ENCODE results near the gene STYK1.
"Not testable (repeated sequence)": the region's sequence is repeated elsewhere in the genome, so short reads cannot be mapped to it uniquely, and the experiment has no call there.

STYK1 gene

GRCh38 chr12:10688042-10688441 lies 14.2 kb upstream of the STYK1 start:
- no peak for DNase-seq

DNA sequence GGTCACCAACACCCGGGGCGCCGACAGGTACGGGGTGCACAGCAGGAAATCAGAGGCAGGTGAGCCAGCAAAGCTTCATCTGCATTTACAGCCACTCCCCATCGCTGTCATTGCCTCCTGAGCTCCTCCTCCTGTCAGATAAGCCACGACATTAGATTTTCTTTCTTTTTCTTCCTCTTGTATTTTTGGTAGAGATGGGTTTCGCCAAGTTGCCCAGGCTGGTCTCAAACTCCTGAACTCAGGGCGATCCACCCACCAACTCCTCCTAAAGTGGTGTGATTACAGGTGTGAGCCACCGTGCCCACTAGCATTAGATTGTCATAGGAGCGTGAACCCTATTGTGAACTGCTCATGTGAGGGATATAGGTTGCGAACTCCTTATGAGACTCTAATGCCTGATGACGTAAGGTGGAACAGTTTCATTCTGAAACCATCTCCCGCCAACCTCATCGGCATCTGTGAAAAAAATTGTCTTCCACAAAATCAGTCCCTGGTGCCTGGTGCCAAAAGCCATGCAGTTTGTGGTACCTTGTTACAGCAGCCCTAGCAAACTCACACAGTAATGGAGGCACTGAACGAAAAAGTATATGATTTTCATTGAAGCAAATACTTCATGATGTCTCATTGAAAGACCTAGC lies 1.5 kb downstream of the STYK1 start:
- no peak for DNase-seq

GRCh38 chr12:10669533-10669932 lies 4.3 kb downstream of the STYK1 start:
- no peak for DNase-seq

DNA sequence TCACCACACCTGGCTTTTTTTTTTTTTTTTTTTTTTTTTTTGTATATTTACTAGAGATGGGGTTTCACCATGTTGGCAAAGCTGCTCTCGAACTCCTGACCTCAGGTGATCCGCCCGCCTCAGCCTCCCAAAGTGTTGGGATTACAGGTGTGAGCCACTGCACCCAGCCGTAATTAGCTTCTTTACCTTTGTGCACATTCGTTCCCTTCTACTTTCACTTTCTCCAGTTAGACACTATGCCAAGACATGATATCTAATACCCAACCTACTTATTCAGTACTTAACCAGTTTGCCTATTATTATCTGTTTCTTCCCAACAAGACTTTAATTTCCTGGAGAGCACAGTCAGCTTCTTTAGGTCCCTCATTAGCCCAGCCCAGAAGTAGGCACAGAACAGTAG lies 5.3 kb downstream of the STYK1 start:
- DNase-seq: no peak

DNA sequence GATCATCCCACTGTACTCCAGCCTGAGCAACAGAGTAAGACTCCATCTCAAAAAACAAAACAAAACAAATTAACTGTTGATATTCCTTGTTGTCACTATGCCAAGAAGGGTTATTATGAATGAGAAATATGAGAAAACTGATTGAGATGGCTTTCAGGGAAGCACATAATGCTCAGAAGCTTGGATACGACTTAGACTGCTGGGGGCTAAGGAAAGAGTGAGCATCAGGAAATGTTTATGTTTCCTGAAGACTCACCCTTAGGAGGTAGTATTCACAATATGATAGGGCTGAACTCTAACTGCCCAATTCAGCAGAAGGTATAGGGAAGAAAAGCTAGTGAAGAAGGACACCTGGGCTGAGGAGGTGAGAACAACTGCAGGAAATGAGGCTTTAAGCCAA lies 6.3 kb downstream of the STYK1 start:
- DNase-seq: no peak

DNA sequence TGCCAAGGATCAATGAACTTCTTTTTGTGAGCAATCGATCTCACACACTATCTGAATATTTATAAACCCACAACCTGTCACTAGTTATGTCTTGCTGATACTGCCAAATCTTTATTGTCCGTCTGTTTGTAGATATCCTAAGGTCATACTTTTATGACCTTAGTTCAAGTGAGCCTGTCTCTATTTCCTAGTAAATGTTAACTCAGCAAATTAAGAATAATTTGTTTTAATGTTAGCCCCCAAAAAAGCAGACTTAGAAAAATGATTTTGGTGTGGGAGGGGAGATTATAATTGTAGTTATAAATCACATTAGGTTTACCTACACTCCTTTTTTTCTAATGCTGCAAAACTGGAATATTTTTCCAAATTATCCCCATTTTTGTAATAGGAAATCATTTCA lies 9.4 kb downstream of the STYK1 start:
- no peak for DNase-seq

DNA sequence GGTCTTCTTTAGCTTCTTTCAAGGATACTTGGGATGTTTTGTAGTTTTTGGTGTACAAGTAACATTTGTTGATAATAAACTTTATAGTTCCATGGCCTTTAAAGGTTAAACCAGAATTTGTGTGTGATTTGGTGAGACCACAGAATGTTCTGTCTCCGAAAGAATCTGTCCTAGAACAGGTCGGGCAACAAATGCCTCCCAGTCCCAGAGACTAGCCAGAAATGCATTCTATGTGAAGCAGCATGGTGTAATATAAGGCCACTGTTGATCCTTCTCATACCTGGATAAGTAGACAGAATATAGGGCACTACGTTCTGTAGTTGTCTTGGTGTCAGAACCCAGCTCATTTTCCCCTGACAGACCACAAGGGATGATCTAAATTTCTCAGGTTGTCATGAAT lies 10.0 kb downstream of the STYK1 start:
- DNase-seq: no peak

DNA sequence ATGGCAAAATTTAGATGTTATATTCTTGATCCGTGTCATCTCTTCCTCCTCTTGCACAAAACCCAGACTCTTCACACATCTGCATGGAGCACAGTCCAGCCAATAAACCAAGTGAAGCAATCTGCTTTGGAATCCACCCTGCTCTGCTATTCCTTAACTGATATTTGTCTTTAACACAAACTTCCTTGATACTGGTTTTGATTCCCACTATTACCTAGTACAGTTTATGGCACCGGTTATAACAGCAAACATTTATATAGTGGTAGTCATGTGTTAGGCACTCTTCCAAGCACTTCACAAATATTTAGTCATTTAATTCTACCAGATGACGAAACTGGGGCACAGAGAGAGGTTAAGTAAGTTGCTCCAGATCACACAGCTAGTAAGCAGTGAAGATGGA lies 12.5 kb downstream of the STYK1 start:
- DNase-seq: no peak

GRCh38 chr12:10654003-10654402 lies 19.8 kb downstream of the STYK1 start:
- no peak for DNase-seq

- DNase-seq: no peak
These were observed 21.7 kb downstream of the STYK1 start for GRCh38 chr12:10652192-10652591.

GRCh38 chr12:10646576-10646975 lies 27.3 kb downstream of the STYK1 start:
- not testable (repeated sequence) for DNase-seq

- DNase-seq: no peak
These were observed 27.9 kb downstream of the STYK1 start for GRCh38 chr12:10645910-10646309.

DNA sequence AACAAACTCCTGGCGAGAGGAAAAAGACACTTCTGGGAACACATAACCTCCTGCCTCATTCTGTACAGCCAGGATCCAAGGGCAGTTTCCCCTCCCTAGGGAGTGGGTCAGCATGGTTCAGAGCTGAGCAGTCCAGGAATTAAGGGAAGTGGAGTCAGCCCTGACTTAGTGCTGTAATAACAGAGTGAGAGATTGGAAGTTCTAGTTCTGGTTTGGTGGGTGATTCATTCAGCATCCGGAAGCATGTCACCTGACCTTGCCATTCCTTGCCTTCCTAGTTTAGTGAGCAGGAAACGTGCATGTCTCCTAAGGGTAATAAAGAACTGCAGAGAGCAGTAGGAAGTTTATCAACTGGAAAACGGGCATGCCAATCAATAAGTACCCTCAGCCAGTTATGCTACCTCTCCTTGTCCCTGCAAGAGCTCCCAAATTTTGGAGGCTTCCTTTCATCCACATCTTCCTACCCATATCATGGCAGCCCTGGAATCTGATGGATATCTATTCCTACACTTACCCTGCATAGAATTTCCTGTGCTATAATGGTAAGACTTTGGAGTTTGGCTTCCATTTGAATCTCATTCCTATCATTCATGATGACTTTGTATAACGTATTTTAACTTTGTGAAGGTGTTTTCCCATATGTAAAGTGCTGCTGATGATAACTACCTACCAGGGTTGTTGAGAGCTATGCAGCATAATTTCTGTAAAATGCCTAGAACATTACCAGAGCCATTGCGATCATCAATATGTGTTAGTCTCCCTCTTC lies 31.9 kb downstream of the STYK1 start:
- DNase-seq: no peak

GRCh38 chr12:10638728-10639127 lies 35.1 kb downstream of the STYK1 start:
- DNase-seq: no peak

- DNase-seq: no peak
These were observed 37.2 kb downstream of the STYK1 start for GRCh38 chr12:10636611-10637010.

GRCh38 chr12:10636124-10636523 lies 37.7 kb downstream of the STYK1 start:
- DNase-seq: no peak

- DNase-seq: no peak
These were observed 38.5 kb downstream of the STYK1 start for GRCh38 chr12:10635306-10635705.

DNA sequence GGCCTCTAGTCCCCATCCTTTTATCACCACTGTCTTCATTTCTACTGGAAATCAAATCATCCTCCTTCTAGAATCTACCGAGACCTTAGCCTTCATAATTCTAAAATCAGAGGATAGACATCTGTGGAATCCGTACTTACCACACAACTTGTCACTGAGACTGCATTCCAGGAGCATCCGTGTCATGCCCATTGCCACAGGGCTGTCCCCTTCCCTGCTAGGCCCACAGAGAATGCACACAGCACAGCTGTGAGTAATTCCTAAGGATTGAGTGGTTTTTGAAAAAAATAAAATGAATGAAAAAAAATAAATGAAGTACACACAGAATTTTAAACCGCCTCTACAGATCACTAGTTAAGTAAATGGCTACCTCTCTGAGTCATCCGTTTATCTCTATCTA lies 39.4 kb downstream of the STYK1 start:
- no peak for DNase-seq

- DNase-seq: no peak
These were observed 40.3 kb downstream of the STYK1 start for GRCh38 chr12:10633541-10633940.

DNA sequence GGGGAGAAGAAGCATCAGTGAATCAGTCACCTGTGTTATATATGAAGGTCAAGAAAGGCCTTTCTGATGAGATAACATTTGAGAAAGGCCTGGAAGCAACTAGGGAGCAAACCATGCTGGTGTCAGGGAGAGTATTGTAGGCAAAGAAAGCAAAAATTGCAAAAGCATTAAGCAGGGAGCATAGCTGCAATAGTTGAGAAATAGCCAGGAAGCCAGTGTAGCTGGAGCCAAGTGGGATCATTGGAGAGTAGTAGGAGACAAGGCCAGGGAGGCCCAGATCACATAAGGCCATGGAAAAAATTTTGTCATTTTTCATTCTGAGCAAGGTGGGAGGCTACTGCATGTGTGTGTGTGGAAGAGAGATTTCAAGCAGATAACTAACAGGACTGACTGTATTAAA lies 41.6 kb downstream of the STYK1 start:
- DNase-seq: no peak

DNA sequence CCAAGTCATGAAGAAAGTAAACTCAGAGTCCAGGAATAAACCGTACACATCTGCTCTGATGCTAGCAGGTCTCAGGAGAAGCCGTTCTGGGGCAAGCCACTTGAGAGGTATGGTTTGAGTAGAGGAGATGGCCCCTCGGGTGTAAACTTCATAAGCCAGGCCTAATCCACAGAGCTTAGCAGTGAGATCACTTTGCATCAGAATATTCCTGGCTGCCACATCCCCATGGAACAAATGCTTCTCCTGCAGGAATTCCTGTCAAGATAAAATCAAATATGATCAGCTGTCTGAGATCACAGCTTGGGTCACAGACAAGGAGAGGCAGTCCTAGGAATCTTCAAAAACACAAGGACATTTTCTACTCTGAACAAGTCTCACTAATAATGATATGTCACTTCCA lies 49.2 kb downstream of the STYK1 start:
- no peak for DNase-seq

DNA sequence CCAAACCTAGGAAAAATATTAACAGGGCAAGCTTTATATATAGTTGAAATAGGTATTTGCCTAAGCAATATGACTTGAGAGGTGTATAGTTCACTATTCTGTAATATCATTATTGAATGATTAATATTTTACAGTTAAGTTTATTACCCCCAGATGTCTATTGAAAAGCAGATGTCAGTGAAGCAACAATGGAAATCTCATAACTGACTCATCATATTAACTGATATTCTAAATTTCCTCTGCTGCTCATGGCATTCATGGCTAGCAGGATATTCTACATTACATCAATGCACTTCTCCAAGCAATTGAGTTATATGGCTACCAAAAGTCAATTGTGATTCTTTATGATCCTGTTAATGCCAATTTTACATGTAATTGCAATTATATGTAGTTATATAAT lies 50.7 kb downstream of the STYK1 start:
- DNase-seq: no peak

DNA sequence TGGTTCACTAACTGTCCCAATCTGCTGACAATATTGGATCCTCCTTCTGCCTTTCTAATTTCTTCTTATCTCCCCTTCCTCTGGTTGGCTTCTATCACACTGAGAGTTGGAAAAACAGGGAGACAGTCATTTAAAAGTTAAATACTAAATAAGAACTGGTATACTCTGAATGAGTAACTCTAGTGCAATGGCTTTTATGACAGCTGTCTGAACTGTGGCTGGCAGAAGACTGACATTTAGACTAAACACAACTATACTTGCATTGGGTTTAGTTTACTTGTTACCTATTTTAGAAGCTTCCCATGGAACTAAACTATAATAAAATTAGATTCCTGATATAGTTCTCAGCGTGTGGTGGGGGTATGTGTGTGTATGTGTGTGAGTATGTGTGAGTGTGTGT lies 52.6 kb downstream of the STYK1 start:
- DNase-seq: no peak

DNA sequence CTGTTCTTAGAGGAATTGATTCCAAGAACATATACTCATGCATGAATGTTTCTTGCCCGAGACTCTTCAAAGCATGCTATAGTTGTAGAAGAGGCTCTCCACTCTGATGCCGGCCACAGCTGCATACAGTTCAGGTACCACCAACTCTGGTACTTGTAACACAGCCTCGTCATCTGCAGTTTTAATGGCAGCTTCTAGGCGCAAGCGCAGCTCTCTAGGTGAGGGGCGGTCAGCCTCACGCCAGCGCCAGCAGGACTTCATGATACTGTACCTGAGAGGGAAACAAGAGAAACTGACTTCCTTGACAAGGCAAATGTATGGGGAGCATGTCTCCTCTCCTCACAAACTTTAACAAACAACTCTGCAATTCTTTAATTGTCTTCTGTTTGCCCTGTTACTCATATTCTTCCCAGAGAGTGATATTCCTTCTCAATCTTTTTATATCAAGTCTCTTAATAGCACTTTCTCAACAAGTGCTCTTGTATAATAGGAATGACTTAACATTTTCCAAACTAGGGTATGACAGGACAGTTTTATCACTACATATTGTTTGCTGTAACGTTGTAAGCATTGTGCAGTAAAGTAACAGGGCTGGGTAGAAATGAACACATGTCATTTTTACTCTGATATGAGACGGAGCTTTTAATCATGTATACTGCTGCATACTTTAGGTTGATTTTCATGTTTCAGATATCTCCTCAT lies 53.6 kb downstream of the STYK1 start:
- DNase-seq: no peak

All from SHP77 (cell line).